Stimulated activated CD4-positive, alpha-beta T cell treated with anti-CD3 and anti-CD28 coated beads, TNF-alpha, amount 100 ng/mL, for 48 hours (primary cell): ENCODE results near the gene MAL.

ENCODE experiments used
- DNase-seq, 3 donors: peaks; one replicate each; pipeline ENCODE4 v3.0.0-alpha.2; 2020; ENCODE audit warnings: low read depth in 3 of 3

The MAL gene

DNA sequence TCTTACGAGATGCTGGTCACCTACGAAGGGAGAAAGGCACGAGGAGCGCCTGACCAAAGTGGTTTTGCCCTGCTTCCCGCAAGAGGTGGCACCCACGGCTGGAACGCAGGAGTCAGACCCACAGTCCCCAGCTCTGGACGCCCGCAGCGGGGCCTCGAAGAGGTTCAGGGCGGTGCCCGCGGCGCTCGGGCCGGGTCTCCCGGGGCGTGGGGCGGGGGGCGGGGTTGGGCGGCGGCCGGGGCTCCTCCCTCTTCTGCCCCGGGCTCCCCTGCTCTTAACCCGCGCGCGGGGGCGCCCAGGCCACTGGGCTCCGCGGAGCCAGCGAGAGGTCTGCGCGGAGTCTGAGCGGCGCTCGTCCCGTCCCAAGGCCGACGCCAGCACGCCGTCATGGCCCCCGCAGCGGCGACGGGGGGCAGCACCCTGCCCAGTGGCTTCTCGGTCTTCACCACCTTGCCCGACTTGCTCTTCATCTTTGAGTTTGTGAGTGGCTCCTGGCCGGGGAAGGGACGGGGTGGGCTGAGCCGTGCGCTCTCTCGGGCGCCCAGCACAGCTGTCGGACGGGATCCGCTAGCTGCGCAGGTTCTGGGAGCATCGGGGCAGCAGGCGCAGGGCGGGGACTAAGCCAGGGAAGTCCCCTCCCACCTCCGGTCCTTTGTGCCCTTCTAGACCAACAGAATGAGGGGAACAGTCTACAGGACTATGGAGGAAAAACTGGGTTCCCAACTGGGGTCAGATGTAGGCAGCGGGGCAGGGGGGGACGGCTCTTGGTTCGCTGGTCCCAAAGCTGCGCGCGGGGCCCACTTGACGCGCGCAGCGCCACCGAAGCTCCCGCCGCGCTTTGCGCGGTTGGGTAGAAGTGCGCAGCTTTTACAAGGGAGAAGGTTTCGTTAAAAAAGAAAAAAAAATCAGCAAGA, at the start of gene MAL:
MAL (plus strand) TSS at position 303 of the 914 bp plus-strand sequence; CDS start at position 388, 85 bp downstream.
- DNase-seq: peak in 1 of 3 donors; percentile 59

DNA sequence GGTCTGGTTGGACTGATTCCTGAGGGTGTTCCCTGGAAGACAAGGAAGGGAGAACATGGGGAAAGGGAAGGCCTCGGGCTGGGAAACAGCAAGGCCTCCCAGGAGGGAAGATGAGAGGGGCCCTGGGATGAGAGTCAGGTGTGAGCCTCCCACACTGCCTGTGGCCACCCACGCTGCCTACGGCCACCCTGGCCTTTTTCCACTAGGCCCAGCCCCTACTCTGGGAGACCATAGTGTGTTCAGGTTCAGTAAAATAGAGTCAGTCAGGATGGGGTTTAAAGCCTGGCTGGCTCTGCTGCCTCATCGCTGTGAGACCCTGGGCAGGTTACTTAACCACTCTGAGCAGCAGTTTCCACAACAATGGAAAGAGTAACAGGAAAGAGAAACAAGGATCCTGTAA, 47.7 kb upstream of the MAL start:
- no peak for DNase-seq

- no peak for DNase-seq
Measured at GRCh38 chr2:94978917-94979316, 46.6 kb upstream of the MAL start.

DNA sequence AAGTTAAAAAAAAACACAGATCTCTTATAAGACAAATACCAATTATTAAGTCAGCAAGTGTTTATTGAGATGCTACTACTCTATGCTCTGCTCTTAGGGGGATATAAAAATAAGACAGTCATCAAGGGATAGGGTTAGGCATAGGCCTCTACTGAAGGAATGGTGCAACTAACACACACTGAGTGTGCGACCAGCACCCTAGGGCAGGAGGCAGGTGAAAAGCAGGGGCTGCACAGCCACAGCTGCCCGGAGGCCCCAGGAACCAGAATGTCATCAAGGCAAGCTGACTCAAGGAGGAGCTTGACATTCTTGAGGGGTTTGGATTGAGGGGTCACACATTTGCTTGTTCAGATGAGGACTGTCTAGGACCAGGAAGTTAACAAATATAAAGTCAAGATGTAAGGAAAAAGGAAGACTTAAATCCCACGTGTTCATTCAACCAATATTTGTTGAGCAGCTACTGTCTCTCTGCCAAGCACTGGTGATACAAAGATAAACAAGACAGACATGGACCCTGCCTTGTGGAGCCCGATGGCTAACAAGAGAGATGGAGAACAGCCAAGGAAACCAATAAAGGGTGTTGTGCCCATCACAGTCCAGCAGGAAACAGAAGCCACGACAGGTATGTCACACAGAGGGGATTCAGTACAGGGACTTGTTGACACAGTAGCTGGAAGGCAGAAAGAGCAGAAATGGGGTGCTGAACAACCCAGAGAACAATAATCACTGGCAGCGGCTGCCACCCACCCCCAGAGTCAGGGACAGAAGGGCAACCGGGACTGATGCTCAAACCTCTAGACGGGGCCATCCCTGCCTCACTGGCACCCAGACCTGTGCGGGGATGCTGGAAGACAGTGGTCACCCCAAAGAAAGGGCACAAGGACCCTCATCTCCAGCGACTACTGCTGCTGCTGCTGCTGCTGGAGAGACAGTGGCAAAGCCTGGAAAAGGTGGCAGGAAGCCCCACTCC, 45.8 kb upstream of the MAL start:
- no peak for DNase-seq

- no peak for DNase-seq
Measured at GRCh38 chr2:94980406-94980805, 45.1 kb upstream of the MAL start.

DNA sequence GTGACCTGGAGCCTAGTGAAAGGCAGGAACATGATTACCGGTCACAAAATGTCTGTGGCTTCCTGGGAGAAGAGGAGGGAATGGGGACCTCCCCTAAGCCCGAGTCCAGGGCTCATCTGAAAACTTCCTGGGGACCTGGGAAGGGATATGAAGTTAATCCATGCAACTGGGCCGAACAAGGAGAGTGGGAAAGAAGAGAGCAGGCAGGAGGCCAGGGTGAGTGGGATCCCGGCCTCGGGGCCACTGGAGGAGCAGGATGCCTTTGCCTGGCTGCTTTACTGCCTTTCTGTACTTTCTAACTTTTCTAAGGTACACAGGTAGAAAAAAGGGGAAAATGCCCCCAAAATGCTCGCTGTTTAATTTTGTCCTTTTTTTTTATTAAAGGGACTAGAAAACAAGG, 43.4 kb upstream of the MAL start:
- DNase-seq: no peak

- DNase-seq: no peak
Measured at GRCh38 chr2:94982675-94983074, 42.8 kb upstream of the MAL start.

- DNase-seq: no peak
Measured at GRCh38 chr2:94984964-94985575, 40.4 kb upstream of the MAL start.

DNA sequence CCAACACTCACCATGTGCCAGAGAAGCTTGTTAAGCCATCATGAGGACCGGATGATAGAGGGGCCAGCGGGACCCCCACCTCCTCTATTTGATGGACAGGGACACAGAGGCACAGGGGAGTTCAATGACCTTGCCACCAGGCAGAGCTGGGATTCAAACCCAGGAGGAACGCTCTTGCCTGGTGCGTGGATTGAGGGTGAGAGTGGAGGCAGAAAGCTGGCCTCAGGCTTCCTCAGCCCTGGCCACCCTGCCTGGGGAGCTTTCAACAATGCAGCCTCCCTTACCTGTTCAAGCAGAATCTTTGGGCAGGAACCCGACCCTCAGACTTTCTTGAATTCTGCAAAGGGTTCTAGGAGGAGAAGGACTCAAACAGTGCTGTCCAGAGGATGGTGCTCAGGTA, 39.9 kb upstream of the MAL start:
- DNase-seq: no peak

- peak in 2 of 3 donors; percentile 10 to 15 for DNase-seq
Measured at GRCh38 chr2:94986392-94986963, 39.0 kb upstream of the MAL start.

DNA sequence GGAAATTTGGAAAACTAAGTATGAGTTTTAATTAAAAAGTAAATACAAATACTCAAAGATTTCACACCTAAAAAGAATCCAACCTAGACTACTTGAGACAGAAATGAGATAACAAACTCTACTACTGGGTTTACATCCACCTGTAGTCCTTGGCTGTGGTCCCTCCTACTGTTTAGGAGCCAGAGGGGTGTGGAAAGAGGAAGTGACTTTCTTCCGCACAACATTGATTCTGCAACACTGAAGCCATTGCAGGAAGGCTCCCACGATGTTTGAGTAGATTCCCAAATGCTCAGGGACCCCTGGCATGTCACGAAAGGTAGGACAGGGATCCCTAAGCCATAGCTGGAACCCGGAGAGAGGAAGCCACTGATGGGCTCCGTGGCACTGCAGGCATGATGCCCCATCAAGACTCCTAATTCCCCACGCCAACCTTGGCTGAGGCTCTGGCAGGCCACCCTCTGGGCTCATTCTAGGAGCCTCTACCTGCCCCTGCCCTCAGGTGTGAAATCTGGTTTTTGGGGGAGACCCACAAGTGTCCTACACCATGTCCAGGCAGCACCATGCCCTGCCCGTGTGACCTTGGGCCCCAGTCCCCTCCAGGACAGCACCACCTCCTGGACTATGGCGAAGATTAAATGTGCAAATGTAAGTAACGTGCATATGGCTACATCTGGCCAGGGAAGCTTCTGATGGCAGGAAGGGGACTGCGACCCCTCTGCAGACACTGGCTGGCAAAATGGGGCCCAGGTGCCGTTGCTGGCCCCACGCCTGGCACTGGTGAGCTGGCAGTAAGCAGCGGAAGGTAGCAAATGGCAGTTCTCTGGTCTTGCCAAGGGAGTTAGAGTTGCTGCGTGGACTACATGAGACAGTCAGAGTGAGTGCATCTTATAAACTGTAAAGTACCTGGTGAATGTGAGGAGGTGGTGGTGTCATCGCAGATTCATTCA, 38.2 kb upstream of the MAL start:
- DNase-seq: no peak

DNA sequence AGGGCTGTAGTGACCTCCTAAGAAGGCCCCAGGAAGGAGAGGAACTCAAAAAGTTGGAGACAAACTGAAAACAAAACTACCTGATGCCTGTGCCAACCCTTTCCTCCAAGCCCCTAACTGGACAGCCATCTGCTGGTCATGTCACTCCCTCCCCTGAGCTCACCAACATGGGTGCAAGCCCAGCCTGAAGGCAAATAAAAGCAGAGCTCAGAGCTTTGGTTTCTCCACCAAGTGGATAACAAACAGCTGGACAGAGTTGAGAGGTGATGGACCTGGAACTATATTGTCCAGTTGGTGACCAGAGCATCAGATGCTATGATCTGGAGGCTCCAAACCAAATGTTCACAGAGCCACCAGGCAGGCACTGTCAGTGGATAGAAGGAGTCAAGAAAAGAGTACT, 34.6 kb upstream of the MAL start:
- DNase-seq: no peak

- DNase-seq: no peak
Measured at GRCh38 chr2:94992360-94992759, 33.1 kb upstream of the MAL start.

DNA sequence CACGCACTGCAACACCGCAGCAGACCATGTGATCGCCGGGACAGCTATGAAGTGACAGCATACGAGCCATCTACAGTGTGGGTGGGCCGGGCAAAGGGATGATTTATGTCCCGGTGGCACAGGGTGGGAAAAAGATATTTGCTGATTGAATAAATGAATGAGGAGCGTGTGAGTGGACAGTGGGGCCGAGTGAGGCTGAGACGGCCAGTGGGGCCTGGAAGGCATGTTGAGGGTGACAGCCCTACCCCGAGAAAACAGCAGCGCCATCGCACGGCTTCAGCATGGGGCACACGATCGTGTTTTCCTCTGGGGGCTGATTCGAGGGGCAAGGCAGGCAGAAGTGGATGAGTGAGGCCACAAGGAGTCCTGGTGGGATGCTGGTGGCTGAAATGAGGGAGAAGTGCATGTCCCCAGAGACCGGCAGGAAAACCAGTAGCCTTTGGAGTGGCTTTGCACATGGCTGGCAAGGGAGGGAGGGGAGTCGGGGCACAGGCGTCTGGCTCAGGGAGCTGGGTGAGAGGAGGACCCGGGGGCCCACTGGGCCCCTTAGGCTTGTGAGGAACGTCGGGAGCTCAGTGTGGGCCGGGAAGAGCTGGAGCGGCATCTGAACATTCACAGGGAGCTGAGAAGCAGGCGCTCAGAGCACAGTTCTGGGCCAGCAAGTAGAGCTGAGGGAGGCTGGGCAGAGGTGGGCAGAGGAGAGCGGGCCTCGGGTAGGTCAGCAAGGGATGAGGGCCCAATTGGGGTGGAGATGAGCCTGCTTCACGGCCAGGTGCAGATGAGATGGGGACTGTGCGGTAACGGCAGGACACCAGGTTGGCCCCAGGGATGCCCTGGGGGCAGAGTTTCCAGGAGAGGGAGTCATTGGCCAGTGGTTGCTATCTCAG, 32.1 kb upstream of the MAL start:
- DNase-seq: no peak

DNA sequence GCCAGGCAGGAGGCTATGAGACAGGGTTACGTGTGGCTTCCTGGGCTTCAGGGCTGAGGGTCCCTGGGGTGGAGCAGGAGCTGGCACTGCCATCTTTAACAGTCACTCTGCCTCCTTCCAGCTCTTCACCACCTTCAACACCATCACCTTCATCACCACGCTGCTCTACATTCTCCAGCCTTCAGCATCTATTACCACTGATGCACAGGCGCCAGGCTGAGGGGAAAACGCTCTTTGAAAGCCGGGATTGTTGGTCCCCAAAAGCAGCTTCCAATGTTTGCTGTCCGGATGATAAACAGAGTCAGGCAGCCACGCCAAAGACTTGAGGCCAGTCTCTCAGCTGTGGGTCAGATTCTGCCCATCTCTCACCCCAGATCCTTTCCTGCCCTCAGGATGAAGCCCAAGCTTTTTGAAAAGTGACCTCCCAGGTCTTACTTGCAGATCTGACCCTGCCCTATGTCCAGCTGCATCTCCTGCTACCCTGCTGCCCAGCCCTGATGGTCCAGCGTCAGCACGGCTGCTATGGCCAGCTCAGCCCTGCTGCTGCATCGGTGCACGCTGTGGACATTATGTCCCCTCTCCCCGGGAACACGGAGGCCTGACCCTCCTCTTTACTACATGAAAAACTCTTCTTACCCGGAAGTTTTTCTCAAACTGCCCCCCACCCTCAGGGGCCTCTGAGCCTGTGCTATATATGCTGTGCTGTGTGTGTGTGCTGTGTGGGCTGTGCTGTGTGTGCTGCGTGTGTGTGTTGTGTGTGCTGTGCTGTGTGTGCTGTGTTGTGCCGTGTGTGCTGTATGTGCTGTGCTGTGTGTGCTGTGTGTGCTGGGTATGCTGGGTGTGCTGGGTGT, 31.2 kb upstream of the MAL start:
- DNase-seq: no peak

GRCh38 chr2:94994914-94995552, 30.5 kb upstream of the MAL start:
- no peak for DNase-seq

DNA sequence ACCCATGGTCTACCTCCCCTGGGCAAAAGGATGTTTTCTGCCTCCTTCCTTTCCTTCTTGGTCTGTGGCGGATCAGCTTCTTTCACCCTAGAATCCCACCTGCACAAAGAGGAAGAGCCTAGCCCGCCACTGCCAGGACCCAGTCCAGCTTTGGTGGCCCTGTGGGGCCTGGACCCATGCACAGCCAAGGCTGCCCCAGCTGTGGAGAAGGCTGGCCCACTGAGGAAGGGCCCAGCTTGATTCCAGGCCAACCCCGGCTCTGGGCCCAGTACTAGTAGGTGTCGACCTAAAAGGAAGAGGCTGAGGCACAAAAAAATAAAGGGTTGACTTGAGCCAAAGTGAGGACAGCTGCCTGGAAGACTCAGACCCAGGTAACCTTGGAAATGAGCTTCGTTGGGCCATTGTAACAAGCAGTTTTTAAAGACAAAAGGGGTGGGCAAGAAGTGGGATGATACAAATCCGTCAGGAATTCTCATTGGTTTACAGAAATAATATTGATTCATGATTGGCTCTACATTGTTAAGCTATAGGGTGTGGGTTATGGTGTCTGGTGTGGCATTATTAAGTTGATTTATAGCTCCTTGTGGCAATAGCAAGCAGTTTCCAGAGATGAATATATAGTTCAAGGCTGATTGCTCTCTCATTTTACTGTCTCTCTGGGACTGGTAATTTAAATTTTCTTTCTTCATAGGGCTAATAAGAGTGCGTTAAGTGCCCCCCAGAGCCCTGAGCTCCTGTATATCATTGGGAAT, 29.8 kb upstream of the MAL start:
- no peak for DNase-seq
